Amygdala (tissue), 56 donors: ENCODE data around the gene PDXK.
A peak's percentile ranks its signal among the peaks of the same experiment; 100 is the strongest.

ENCODE experiments used
- DNase-seq, 56 donors: peaks; one replicate each; lab custom pipeline; 2025; lab: John Stamatoyannopoulos, UW

PDXK gene

DNA sequence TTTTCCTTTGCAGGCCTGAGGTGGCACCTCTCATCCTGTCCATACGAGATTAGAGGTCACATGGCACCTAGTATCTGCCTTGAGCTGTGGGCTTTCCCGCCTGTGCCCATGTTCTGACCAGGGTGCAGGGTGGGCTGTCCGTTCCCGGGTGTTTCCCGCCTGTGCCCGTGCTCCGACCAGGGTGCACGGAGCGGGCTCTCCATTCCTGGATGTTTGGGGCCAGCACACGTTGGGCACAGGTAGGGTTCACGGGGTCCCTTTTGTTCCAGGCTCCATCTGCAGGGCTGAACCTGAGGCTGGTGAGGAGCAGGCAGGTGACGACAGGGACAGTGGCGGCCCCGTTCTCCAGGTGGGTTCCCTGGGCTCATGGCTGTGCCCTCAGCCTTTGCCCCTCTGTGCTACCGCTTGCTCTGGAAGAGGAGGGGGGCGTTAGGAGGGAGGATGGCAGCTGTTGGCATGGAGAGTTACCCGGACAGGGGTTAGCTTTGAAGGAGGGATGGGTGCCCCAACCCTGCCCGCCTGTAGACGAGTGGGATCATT is 80.4 kb downstream of the PDXK start:
- DNase-seq = no peak

DNA sequence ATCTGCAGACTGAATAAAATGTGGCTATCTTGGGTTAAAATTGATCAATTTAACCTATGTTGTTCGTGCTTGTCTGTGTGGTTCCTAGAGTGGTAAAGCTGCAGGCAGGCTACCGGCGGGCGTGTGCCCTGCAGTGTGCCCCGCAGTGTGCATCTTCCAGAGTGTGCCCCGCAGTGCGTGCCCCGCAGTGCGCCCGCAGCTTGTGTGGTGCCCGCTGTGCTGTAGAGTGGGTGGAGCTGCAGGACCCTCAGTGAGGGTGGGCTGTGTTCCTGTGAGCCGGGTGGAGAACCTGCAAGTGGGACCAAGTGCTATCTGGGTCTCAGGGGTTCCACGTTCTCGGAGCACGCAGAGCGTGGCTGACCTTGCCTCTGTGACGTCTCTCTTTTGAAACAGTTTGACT is 81.2 kb downstream of the PDXK start:
- no peak for DNase-seq

DNA sequence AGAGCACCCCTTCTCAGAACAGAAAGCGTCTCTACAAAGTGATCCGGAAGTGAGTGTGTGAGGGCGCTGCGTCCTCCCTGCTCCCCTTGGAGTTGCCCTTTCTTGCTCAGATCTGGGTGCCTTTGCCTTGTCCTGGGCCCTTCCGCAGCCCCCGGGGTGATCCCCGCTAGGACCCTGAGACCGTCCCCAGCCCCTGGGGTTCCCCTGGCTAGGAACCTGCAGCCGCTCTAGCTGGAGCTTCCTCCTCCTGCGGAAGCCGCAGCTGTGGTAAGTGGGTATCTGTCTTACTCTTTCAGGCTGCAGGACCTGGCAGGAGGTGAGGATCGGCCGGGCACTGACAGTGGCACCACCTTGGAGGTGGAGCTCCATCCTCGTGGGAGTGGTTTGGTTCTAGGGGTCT is 81.6 kb downstream of the PDXK start:
- no peak for DNase-seq

DNA sequence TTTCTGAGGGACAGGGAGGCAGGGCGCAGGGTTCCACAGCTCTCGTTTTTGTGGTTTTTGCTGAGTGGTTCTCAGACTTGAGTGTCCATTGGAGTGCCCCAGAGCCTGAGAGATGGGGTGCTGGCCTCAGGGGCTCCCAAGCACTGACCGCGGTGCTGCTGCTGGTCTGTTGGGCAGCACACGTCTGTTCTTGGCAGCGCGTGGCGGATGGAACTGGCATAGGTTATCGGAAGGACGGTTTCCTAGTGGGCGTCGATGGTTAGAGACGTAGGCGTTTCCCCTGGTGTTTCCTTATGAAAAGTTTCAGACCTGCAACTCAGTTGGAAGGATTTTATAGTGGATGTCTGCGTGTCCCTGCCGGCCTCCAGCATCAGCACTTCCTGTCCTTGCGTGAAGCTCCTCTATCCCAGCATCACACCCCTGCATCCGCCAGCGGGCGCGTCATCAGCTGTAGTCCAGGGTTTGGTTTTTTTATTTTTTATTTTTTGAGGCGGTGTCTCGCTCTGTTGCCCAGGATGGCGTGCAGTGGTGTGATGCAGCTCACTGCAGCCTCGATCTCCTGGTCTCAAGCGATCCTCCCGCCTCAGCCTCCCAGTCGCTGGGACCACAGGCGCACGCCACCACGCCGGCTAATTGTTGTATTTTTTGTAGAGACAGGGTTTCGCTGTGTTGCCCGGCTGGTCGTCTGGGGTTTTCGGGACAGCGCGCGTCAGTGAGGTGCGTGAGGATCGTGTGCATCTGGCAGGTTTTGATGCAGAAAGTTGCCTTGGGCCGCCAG is 82.3 kb downstream of the PDXK start:
- DNase-seq = no peak

DNA sequence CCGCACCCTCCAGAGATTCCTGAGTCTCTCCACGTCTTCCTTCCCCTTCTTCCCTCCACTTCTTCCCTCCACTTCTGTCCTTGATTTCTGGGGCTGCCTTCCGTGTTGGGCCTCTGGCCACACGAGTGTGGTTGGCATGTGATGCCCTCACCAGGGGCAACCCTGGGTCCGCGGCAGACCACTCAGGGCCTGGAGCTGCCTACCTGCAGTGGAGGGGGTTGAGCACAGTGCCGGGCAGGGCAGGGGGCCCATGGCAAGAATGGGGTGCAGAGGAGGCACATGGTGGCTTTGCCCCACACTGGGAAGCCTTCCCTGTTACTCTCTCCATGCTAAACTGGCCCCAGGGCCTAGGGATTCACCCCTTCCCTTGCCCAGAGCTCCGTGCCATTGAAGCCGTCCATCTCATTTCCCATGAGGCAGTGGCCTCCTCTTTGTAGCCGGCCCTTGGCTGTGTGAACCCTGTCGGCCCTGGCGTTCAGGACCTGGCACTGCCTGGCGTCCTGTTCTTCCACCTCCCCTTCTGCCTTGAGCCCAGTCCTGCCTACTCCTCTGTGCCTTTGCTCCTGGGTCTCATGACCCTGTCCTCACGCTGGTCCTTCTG is 83.9 kb downstream of the PDXK start:
- DNase-seq = no peak

DNA sequence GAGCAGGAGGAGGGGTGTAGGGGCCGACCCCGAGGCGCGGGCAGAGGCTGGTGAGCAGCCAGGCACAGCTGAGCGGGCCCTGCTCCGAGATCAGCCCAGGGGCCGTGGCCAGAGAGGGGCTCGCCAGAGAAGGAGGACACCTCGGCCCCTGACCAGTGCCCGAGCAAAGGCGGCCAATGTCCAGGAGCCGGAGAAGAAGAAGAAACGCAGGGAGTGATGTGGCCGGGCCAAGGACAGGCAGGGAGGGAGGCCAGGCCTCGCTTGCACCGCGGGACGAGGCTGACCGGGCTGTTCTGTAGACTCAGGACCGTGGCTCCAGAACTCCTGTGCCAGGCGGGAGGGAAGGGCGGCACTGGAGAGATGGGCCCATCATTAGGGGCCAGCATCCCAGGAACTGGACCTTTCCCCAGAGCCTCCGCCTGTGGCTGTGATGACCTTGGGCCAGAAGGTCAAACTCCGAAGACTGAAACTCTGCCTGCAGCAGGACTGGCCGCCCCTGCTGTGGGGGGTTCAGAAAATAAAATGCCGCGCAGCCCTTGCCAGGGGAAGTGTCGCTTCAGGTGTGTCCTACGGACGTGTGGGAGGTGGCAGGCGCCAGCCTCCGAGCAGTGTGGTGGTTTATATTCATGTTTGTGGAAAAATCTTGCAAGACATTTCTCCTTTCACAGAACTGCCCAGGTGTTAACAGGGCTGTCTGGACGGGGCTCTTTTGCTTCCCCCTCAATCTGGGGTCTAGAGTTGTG is 84.8 kb downstream of the PDXK start:
- no peak for DNase-seq

DNA sequence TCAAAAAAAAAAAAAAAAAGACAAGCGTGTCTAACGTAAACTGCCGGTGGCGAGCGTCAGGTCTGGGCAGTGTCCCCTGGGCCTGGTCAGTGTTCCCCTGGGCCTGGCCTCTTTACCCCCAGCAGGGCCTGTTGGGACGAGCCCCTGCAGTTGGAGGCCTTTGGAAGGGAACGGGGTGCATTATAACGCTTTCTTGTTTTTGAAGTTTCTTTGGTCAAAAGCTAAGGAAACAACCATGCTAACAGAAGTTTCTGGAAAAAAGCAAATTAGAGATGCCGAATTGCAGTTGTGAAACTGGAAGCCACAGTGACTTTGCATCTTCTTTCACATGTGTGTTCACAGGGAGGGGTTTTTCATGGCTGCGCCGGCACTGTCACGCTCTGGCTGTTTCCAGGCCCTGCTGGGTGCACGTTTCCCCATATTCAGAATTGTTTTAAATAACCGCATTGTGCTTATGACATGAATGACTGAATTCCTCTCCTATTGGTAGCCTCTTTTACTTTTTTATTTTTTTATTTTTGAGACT is 86.4 kb downstream of the PDXK start:
- no peak for DNase-seq

DNA sequence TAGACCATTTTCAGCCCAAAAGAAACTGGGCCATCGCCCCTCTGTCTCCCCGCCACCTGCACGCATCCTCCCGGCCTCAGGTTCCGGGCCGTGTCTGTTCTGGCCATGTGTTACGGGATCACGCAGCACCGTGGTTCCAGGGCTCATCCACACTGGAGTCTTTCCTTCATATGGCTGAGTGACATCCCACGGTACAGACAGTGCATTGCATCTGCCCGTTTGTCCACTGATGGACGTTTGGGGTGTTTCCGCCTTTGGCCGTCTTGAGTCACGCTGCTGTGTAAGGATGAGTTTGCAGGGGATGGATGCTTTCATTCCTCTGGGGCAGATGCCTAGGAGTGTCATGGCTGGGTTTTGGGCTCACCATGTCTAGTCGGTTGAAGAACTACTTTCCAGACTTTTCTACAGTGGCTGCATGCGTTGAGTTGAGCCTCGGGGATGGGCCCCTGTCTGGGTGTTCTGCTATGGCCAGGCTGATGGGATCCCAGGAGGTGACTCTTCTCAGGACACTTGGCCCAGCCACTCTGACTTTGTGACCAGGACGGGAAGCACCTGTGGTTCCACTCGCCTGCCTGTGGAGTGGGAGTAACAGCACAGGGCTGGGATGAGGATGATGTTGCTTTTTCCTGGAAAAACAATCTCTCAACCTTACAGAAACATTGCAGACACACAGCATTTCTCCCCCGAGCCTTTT is 87.2 kb downstream of the PDXK start:
- DNase-seq = no peak

DNA sequence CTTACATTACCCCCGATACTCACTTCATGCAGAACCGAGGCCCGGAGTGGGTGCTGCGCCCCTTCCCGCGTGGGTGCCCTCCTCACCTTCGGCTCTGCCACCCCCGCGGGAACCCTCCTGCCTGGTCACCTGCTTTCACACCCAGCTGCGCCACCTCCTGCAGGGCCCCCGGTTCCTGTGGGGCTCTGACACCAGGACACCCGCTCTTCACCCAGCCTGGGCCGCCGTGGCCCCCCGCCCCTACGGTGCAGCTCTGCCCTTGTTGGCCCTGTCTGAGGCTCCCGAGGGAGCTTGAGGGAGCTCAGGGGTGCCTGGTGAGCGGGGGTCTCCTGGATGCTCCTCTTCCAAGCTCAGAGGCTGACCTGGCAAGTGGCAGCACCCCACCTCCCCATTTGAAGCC is 89.4 kb downstream of the PDXK start:
- no peak for DNase-seq

DNA sequence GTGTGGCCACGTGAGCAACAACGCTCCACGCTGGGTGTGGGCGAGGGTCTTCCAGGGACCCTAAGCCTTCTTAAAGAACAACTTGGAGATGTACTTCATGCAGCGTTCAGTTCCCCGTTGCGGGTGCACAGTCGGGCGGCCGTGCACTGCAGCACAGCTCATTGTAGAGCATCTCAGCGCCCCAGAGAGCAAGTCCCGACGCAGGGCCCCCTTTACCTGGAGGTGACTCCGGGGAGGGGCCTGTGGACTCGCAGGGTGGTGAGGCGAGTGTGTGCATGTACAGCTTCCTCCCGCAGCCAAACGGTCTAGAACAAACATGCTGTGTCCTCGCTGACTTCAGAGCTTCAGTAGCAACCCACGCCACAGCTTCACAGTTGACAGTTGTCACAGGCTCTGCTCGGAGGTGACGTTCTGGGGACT is 89.9 kb downstream of the PDXK start:
- no peak for DNase-seq

DNA sequence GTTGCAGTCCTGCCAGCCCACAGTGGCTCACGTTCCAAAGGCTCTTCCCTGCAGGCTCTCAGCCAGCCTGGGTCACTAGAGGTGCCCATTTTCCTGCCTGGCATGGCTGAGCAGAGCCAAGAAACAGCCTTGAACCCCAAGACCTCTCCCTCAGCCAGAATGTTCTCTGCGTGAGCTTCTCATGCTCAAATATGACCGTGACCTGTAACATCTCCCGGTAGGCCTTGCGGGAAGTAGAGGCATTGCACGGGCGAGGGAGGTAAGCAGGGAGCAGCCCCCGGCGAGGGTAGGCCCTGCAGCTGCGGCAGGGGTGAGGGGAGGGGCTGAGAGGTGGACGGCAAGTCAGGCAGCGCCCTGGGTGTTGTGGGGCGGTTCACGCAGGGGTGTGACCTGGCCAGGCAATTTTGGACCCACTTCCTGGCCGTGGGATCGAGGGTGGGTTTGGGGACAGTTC is 90.4 kb downstream of the PDXK start:
- no peak for DNase-seq

DNA sequence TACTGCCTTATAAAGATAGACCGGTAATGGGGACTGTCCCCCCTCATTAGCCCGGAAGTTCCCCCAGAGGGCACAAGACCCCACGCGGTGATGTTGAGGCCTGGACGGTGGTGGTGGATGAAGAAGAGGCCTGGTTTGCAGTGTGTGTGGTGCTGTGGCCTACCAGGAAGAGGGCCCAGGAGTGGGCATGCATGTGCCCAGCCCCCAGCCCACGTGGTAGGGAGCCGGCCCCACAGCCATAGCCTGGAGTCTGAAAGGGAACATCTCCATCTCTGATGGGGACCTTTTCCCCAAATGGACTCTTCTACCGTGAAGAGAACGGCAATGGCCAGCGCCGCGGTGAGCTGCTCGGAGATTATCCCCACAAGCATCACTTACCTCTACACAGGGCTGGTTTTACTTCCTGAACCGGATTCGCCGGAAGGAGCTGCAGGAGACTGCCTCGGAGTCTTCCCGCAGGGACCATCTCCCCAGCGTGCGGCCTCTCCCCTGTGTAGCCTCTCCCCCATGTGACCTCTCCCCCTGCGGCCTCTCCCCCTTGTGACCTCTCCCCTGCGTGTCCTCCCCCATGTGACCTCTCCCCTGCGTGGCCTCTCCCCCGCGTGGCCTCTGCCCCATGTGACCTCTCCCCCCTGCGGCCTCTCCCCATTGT is 91.0 kb downstream of the PDXK start:
- DNase-seq = no peak

DNA sequence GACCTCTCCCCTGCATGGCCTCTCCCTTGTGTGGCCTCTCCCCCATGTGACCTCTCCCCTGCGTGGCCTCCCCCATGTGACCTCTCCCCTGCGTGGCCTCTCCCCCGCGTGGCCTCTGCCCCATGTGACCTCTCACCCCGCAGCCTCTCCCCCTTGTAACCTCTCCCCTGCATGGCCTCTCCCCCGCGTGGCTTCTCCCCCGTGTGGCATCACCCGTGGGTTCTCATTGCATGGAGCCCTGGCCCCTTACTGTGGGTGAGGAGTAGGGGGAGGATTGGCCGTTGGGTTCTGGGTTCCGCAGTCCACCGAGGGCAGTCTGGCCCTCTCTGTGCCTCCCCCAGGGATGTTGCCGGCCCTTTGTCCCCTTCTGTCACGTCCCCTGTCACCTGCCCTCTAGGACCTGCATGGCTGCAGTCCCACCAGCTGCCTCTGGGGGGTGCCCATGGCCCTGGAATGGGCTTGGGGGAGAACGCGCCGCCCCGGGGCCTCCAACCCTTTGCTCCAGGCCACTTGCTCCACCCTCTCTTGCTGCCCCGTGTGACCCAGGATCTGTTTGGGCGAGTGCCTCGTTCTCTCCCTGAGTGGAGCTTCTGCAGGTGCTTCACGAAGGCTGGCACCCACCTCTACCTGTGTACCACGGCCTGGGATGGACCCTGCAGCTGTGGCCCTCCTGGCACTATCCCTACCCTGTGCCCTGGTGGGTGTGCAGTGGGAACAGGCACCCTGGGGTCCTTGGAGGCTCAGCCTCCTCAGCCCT is 91.8 kb downstream of the PDXK start:
- peak in 49 of 56 donors; percentile 11 to 87 (median 63) for DNase-seq

DNA sequence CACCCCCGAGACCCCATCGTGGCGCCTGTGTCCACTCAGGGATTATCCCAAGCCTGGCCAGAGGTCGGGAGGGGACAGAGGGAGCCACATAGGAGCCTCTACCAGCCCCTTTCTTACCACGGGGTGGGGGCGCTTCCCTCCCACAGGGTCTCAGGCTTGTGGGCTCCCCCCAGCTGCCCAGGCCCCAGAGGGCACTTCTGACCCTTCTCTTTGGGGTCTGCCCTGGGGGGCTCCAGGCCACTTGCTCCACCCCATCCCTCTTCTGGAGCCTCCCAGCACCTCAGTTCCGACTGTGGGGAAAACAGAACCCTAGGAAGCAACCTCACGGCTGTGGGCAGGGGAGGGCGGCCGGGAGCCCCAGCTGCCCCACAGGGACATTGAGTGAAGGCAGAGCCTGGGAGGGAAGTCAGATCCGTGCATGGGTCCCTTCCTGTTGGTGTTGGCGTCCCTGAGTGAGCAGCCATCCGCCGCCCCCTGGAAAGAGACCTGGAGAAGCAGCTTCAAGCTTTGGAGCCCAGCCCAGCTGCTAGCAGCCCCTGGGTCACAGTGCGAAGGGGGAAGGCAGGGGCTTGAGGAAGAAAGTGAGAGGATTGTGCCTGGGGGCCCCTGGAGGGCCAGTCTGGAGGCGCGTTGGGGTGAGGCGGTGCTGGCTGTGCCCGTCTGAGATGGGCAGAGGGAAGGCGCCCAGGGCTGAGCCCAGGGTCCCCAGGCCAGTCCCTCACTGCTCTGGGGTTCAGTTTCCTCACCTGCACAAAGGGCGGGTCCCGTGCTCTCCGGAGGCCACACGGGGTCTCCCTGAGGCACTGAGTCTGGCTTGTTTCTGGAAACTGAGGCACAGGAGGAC is 92.6 kb downstream of the PDXK start:
- no peak for DNase-seq
